HCEC 1CT (cell line): ENCODE results near the gene C6orf136.

ENCODE experiments used
- DNase-seq: peaks from one replicate; pipeline ENCODE4 v3.0.0-alpha.2; 2017

C6orf136 gene

DNA sequence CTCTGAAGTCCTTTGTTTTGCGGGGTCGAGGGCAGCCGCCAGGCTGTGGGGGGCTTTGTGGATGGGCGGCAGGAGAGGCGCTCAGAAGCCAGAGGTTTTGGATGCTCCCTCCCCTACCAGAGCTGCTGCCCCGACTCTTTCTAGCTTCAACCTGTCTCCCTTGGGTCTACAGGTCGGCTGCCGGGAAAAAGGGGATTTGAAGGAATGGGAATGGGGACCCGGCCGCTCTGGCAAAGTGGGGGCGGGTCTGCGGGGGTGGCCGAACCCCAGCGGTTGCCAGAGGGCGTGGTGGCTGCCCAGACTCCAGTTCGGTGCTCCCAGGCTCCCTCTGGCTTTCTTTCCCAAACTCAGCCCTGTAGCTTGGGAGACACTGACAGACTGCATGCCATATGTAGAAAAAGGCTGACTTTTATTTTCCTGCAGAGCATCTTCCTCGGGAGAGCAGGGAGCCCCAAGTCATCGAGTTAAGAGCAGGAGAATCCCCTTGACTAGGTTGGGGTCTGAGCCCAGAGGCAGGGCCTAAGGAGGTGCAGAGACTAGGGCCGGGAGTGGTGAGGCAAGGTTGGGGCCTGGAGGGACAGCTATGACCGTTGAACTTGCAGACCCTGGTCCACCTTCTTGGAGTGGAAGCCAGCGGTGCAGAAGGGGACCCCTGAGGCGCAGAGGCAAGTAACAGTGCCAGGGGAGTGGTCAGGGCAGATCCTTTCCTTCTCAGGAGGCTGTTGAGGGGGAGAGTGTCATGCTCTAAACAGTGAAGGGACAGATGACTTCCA lies 40.9 kb downstream of the C6orf136 start:
- DNase-seq = peak; percentile 61

DNA sequence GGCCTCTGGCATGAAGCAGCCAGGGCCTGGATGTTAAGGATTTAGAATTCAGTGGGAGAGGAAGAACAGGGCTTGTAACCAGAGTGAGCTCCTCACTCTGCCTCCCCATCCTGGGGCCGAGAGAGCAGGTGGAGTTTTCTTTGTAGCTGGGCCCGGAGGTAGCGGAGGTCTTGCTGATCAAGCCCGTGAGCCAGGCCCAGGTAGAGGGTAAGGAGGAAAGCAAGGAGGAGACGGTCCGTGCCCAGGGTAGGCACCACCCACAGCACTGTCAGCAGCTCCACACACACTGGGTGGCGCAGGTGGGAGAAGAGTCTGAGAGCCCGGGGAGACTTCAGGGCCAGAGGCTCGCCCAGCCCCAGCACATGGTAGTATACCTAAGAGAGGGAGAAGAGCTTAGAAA lies 41.6 kb downstream of the C6orf136 start:
- DNase-seq = no peak

DNA sequence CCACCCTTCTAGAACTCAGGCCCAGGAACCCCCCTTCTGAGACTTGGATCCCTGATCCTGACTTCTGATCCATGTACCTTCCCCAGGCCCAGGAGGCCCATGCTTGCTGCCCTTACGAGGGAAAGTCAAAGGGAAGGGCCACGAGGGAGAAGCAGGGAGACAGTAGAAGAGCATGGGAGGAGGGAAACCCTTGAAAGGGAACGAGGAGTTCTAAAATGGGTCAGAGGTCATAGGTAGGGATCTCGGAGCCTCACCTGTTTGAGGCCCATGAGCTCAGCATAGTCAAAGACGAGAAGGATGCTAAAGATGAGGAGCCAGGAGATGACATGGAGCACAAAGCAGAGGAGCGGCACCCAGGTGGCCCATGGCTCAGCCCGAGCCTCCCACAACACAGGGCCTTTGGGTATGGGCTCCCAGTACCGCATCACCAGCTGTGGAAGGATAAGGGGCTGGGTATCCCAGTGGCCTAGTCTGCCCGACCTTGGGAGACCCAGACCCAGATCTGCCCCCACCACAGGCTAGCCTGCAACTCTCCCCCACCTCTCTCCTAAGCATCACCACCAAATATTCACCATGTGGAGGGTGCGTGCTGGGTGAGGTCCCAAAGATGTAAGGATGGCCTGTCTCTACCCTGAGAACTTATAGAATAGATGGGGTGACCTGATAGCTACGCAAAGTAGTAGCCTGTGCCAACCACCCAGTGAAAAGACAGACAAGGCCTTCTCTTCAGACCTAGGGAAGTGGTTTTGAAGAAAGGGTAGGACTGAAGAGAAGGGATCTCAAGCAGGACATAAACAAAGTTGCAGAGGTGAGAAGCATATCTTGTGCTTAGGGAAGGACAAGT lies 42.3 kb downstream of the C6orf136 start:
- DNase-seq = no peak

DNA sequence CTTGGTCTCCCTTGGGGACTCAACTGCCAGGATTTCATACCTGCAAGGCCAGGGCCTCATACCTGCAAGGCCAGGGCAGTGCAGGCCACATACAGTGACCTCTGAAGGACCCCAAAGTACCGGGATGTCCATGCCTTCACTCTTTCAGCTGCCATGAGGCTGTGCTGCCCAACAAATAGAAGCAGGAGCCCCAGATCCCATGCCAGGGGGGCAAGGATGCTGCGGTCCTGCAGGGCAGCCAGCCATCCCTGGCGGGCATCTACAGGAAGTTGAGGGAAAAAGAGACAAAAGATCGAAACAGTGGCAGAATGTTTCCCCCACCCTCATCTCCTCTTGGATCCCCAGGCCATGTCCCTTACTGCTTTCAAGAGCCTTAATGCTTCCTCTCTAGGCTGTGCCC lies 43.1 kb downstream of the C6orf136 start:
- no peak for DNase-seq

DNA sequence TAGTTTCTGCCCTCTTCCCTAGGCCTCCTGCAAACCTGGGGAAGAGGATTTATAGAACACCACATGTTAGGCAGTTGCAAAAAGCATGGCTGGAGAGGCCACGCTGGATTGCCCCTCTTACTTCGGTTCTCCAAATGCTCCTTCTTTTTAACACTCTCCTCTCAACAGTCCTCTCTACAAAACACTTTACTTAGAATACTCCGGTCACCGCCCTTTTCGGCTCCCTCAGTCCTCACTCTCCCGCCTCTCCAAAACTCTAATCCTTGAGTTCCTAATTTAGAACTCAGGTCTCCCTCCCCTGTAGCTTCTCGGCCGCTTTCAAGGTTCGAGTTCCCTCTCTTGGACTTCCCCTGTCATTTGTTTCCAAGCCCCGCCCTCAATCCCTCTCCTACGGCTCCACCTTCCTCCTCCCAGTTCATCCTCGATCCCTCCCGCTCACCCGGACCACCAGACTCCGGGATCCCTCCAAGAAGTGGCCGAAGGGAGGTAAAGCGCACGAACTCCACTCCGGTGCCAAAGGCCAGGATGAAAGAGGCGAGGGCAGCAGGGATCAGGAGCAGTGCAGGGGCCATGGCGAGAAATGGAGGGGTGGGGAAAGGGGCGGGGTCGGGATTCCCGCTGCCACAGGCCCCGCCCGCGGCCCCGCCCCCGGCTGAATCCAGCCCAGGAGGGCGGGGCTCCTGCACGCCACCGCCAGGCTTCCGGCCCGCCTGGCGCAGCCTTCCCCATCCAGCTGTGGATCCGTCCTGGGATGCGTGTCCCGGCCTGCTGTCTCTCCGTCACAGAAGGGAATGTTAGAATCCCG lies 43.7 kb downstream of the C6orf136 start, which contains the start of gene NRM:
Gene NRM, minus strand, starts transcription at position 582 of the 805 bp plus-strand sequence. Its CDS starts 10 bp downstream, at position 572.
- peak; percentile 91 for DNase-seq

DNA sequence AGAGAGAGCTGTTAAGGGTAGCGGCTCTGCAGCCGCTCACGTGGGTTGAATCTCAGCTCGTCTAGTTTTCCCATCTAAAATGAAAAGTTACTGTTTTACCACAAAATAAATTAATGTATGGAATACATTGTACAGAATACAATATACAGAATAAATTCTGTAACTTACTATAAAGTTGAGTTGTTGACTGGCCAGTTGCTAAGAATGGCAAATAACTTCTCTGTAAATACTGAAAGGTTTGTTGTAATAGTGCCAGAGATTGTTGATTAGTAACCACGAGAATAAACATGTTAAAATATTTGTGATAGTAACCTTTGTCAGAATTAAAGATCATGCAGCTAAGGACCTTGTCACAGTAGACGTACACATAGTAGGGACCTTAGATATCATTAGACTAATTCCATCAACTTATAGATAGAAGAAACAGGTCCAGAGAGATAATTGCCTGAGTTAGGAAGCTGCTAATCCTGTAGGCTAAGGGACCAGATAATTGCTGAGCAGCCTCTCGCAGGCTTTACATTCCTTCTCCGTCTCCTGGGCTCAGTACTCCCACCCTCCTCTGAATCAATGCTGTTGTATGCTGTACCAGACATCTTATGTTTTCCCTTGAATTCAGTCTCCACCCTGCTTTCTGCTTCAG lies 44.4 kb downstream of the C6orf136 start:
- no peak for DNase-seq

DNA sequence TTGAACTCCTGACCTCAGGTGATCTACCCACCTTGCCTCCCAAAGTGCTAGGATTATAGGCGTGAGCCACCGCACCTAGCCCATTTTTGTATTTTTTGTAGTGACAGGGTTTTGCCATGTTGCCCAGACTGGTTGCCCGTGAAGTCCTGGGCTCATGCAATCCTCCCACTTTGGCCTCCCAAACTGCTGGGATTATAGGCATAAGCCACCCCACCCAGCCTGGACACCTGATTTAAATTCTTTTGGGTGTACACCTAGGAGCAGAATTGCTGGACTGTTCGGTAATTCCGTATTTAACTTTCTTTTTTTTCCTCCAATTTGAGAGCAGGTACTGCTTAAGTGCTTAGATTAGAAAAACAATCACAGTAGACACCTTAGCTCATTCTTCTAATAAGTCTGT lies 49.5 kb downstream of the C6orf136 start:
- no peak for DNase-seq

DNA sequence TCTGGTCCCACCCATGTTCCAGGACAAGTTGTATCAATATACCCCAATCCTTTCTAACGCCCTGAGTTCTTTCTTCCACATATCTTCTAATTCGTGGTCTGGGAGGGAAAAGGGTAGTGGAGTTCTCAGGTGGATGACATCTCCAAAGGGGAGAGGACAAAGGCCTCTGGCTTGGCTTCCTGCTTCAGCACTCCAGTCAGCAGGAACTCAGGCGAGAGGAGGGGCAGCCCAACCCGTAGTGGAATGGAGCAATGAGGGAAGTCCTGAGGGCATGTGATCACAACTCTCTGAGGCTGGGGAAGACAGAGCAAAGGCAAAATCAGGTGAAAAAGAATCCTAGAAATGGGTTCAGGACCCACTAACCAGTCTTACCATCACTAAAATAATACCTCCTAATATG lies 53.4 kb downstream of the C6orf136 start:
- DNase-seq = no peak
